NCI-H1436 (cell line): ENCODE measurements around the gene CADPS2.
A peak's percentile ranks its signal among the peaks of the same experiment; 100 is the strongest.

ENCODE experiments used
- DNase-seq: peaks from one replicate; lab custom pipeline; 2025; lab: John Stamatoyannopoulos, UW

Gene CADPS2

DNA sequence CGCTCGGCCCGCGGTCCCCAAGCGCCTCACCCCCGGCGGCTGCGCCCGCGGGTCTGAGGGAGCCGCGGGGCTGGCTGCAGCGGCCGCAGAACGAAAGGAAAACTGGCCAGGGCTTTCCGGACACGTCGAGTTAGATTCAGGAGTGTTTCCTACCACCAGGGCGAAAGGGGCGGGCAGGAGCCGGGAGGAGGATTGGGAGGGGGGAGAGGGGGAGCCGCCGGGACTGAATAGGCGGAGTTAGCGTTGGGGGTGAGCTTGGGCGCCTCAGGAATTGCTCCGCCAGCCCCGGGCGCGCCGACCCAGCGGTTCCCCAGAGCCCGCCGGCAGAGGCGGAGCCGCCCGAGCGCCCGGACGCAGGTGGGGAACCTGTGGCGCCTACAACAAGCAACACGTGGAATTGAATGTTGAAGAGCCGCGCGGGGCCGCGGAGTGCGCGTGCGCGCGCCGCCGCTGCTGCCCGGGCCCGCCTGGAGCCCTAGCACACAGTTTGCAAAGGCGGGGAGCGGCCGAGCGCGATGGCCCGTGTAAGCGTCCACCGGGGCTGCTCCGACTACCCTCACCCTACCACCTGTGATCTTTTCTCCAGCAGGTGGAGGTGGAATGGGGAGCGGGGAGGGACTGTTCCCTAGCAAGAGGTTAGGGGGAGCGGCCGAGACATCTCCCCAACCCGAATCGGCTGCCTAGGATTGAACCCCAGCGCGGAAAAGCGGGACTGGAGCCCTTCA, at the start of gene CADPS2:
TSS of gene CADPS2 (minus strand) at position 104 of the 725 bp plus-strand sequence. CDS start 123 bp downstream, outside the sequence.
- DNase-seq = peak; percentile 82

- DNase-seq = no peak
Observed at GRCh38 chr7:122935620-122936019, 49.4 kb upstream of the CADPS2 start.

GRCh38 chr7:122919643-122920181, 33.5 kb upstream of the CADPS2 start:
- peak; percentile 3 for DNase-seq

GRCh38 chr7:122914812-122915211, 28.6 kb upstream of the CADPS2 start:
- DNase-seq = no peak

DNA sequence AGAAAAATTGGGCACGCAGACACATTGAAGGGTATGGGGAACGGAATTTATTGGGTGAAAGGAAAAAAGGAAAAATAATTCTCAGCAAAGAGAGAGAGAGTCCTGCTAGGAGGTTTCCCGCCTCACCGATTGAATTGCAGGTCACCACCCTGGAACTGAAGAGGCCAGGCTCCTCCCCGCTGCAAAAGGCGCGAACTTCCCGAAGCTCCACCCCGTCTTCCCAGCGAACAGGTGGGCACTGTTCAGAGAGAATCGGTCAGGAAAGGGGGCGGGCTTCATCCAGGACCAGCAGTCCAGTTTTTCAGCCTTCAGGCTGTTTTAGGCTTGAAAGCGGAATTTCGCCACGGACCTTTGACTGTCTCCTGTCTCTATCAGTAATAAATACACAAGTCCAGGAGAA, 27.3 kb upstream of the CADPS2 start:
- no peak for DNase-seq

- DNase-seq = no peak
Observed at GRCh38 chr7:122902751-122903495, 16.7 kb upstream of the CADPS2 start.

- no peak for DNase-seq
Observed at GRCh38 chr7:122901250-122901649, 15.0 kb upstream of the CADPS2 start.

- DNase-seq = no peak
Observed at GRCh38 chr7:122896509-122896908, 10.2 kb upstream of the CADPS2 start.

- DNase-seq = no peak
Observed at GRCh38 chr7:122893486-122893885, 7.2 kb upstream of the CADPS2 start.

DNA sequence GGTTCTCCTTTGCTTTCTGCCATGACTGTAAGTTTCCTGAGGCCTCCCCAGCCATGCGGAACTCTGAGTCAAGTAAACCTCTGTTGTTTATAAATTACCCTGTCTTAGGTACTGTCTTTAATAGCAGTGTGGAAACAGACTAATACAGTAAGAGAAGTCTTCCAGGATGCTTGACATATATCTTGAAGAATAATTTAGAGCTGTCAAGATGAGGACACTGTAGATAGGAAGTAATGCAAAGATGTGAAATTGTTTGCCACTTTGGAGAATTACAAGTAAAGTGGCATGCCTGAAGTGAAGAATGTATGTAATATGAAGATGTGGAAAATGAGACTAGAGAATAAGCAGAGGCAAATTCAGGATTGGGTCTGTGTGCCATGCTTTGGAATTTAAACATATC, 2.9 kb upstream of the CADPS2 start:
- DNase-seq = no peak

GRCh38 chr7:122887848-122888247, 1.6 kb upstream of the CADPS2 start:
- no peak for DNase-seq

- DNase-seq = peak; percentile 40
Observed at GRCh38 chr7:122887198-122887597, 938 bp upstream of the CADPS2 start.

GRCh38 chr7:122885583-122886356, 490 bp downstream of the CADPS2 start:
- peak; percentile 33 for DNase-seq

DNA sequence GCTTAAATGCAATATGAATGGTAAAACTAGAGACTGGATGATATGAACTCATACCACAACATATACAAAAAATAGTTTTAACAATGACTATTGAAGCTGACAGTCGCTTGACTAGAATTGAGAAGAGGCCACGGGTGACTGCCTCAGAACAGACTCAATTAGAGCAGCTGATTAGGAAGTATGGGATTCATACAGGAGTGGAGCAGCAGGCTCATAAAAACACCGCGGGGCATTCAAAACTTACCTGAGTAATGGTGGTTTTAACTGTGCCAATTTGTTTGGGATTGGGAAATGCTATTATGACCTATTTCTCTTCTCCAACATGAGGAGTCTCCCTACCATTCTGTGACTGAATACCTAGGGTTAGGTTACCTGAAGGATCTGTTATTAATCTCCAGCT, 2.1 kb downstream of the CADPS2 start:
- DNase-seq = peak; percentile 23

DNA sequence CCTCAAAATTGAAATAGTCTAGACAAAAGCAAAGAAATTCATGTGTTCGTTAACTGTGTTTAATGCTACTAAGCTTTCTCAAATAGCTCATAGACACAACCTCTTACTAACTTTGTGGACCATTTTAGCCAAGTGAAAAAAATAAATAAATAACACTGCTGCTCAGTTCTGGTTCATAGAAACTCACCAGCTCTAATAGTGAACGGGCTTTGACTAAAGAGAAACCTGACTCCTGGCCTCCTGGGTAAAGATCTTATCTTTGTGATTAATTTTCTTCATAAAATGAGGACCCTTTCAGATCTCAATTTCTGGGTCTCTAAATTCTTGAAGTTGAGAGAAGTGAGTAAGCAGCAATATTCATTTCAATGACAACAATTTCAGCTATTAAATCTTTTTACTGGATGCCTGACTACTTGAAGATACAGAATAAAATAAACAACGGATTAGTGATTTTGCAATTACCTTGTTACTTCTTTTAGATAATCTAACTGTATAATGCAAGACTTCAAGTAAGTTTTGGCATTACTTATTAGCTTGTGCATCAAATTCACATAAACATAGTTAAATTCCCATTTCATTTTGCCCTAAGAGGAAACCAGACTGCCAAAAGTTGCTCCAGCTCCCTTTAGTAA, 3.1 kb downstream of the CADPS2 start:
- no peak for DNase-seq

DNA sequence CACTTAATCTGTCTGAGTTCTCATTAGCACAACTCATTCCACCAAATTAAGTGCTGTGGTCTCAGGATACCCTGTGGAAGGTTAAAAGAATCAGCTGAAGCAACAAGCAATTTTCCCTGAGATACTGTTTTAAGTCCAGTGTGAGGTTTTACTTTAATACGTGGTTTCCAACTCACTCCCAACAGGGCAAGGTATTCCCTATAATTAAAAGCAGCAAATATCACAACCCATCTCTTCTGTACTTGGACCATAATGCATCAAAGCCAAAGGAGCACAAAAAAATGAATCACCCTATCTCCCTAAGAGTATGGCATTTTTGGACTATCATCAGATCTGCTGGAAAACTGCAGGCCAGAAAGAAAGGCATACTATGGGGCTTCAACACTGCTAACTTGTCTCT, 4.9 kb downstream of the CADPS2 start:
- no peak for DNase-seq

- DNase-seq = no peak
Observed at GRCh38 chr7:122869260-122869659, 17.0 kb downstream of the CADPS2 start.

- DNase-seq = no peak
Observed at GRCh38 chr7:122867471-122867980, 18.7 kb downstream of the CADPS2 start.

DNA sequence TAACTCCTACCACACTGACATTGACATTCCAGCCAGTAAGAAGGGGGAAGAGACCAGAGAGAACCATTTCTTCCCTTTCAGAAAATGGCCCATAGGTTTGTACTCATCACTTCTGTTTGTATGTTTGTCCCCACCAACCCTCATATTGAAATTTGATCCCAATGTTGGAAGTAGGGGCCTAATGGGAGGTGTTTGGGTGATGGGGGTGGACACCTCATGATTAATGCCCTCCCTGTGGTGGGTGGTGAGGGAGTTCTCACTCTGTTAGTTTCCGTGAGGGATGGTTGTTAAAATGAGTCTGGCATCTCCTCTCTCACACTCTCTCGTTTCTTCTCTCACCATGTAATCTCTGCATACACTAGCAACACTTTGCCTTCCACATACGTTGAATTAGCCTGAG, 21.4 kb downstream of the CADPS2 start:
- DNase-seq = no peak

GRCh38 chr7:122864016-122864415, 22.2 kb downstream of the CADPS2 start:
- DNase-seq = no peak

- peak; percentile 21 for DNase-seq
Observed at GRCh38 chr7:122858320-122858719, 27.9 kb downstream of the CADPS2 start.

GRCh38 chr7:122850528-122850927, 35.7 kb downstream of the CADPS2 start:
- no peak for DNase-seq
